Right renal pelvis (tissue), 4 donors: ENCODE results near the gene CLASP1. TPM values are rescaled to one million over a fixed set of nuclear protein-coding genes. Genes with fewer than 3 reads are reported as not detected.
"Not testable (repeated sequence)": the region's sequence is repeated elsewhere in the genome, so short reads cannot be mapped to it uniquely, and the experiment has no call there.

ENCODE experiments used
- DNase-seq, 4 donors: peaks; one replicate each; pipeline ENCODE4 v3.0.0-alpha.2; 2013; ENCODE audit warnings: low read depth in 4 of 4, low spot score in 3 of 4, missing footprints in 1 of 4
- polyA plus RNA-seq, 4 donors: library from polyadenylated mRNA; unstranded; fragments of 120-200 nt; gene quantifications; one replicate each; pipeline ENCODE4 v1.2.1, GENCODE V29; 2013; ENCODE audit not compliant: insufficient read length in 4 of 4

CLASP1 gene
- polyA plus RNA-seq, 4 donors, result 39.3 to 48.7 (median 43.9) TPM

- DNase-seq, result no peak
Measured at GRCh38 chr2:121446647-121447241, 202.5 kb downstream of the CLASP1 start.

- DNase-seq, result no peak
Measured at GRCh38 chr2:121442889-121443288, 206.4 kb downstream of the CLASP1 start.

GRCh38 chr2:121438290-121438689 is 211.0 kb downstream of the CLASP1 start:
- not testable (repeated sequence) for DNase-seq

- no peak for DNase-seq
Measured at GRCh38 chr2:121436918-121437317, 212.3 kb downstream of the CLASP1 start.

DNA sequence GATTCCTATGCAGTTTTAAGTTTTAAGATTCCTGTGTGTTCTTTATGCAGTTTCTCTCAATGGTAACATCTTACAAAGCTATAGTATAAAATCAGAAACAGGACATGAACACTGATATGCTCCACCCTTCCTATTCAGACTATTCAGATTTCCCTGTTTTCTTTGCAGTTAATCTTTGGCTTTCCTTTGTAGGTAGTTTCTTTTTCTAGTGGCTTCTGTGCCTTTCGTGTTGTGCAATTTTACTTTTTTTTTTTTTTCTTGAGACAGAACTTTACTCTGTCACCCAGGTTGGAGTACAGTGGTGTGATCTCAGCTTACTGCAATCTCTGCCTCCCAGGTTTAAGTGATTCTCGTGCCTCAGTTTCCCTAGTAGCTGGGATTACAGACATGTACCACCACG is 213.5 kb downstream of the CLASP1 start:
- no peak for DNase-seq

- DNase-seq, result no peak
Measured at GRCh38 chr2:121431214-121431613, 218.0 kb downstream of the CLASP1 start.

DNA sequence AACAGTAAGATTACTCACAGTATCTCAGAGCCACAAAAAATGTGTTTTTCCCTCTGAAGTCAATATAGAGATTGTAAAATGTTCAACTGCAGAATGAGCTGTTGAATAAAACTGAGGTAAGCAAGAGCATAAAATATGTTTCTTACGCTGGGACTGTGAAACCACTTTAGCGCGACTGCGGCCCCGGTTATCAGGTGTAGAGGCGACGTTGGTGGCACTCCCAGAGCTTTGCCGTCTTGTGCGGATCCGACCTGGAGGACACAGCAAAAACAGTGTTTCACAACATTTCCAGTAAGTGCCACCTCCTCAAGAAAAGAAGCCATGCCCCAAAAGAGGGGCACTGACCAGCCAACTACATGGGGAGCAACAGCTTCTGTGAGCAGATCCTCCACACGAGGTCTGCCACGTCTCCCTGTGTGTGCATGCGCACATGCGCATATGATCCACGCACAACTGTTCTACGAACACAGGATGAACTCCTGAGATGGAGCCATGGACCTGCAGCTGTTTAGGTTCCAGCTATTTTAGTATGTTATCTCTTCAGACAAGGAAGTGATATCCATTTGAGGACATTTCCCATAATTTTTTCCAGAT is 219.2 kb downstream of the CLASP1 start:
- DNase-seq, result no peak

DNA sequence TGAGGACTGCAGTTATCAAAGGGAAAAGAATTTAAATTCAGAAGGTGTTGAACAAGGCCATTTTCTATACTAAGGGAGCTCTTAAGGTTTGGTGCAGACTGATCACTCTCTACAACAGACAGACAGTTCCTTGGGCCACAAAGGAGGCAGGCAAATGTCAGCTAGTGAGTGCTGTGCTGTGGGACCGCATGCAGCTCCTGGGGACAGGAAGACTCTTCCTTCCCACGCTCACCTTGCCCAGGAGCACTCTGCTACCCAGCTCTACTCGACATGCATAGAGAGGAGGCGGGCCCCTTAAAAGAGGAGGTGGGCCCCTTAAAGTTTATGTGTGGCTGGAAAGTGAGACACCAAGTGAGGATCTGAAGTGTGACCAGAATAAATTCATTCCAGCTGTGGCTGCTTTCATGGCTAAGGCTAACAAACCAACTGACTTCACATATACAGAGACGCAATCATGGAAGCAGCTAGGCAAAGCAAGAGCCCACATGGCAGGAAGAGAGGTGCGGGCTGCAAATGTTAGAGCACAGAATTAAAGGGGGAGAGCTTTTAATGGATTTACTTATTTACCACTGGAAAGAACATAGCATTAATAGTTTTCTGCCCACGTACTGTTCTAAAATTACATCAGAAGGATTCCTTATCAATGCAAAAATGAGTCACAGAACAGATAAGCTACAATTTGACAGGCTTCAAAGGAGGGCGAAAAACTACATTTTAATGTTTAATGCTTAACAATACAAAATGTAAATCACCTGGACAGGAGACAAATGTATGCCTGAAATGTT is 220.0 kb downstream of the CLASP1 start:
- no peak for DNase-seq

GRCh38 chr2:121427187-121427689 is 222.0 kb downstream of the CLASP1 start:
- no peak for DNase-seq

DNA sequence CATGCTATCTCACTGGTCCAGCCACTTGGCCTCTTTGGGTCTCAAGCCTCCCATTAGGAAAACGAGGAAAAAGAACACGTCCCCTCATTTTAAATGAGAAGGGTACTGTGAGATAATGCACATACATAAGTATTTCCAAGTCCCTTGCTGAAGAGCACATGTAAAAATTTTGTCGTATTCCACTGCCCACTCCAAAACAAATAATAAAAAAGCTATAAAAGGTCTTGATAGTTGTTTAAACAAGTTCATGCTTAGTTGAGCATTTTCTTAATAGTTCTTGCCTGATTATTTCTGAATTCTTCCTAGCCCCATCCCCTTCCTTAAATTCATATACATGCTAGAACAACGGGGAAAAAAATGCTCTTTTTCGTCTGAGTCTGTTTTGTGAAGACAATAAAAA is 228.8 kb downstream of the CLASP1 start:
- no peak for DNase-seq

DNA sequence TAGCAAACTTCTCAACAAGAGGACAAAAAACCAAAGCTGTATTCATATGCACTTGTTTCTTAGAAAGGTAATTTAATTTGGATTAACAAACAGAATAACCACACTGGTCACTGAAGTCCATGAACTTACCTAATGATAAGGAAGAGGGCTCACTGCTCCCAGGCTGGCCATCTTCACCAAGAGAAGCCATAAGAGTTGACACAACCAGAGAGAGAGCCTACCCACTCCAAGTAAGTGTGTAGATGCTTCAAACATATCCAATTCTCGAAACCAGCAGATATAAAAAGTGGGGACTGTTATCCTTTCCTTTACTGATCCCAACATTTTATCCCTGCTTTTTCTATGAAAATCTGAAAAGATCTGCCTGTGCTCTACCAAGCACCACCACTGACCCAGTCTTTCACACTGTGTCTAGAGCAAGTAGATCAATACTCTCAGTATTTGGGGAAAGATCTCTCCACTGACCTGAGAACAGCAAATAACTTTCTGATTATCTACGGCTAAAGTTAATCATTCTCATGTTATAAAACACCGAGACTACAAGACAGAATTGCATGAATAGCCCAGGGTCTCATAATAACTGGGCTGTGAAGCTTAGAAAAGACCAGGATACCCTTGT is 230.1 kb downstream of the CLASP1 start:
- DNase-seq, result no peak

GRCh38 chr2:121418494-121419058 is 230.7 kb downstream of the CLASP1 start:
- no peak for DNase-seq

- DNase-seq, result no peak
Measured at GRCh38 chr2:121417826-121418225, 231.4 kb downstream of the CLASP1 start.

- DNase-seq, result no peak
Measured at GRCh38 chr2:121415727-121416126, 233.5 kb downstream of the CLASP1 start.

DNA sequence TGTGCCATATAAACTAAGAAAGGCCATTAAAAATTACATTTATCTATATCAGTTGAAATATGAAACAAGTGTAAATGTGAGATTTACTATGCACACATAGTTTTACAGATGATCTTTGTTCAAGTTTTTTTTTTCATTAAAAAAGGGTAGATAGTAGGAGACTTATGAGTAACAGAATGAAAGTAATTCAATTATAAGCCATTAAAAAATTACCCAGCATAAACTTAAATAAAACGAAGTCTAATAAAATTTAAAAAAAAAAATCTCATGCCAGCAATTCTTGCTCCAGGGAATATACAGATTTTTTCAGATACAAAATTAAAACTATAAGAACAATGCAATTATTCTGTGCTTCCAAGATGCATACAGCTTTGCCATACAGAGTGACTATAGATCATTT is 236.9 kb downstream of the CLASP1 start:
- DNase-seq, result no peak

DNA sequence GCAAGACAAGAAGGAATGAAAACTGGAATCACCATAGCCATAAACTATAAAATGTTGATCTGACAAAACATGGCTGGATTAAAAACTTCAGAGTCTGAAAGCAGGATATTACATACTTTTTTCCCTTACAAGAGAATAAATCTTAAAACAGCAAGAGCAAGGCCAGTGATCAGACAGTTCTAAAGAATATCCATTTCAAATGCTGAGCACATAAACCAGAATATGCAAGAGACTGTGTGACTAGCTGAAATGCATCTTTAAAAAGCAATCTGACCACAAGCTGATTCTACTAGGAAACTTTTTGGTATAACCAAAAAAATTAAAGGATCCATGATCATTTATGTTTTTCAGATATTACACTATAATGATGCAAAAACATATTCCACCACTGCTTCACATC is 239.3 kb downstream of the CLASP1 start:
- DNase-seq, result no peak

DNA sequence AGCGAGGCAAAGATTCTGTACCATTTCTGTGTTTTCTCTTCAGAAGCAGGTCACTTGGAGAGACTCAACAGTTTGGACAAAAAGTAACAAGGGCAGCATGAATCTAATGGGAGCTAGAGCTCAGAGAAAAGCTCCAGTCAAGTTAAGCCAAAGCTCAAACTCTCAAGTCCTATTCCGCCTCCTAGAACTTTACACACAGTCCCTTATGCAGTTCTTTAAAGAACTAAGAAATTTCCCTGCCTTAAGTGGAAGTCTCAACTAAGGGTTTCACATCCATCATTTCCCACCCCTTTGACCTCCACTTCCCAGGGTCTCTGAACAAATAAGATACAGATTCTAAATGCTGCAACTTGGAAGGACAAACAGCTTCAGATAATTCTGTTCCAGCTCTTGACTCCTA is 239.9 kb downstream of the CLASP1 start:
- DNase-seq, result no peak

GRCh38 chr2:121408641-121409040 is 240.6 kb downstream of the CLASP1 start:
- no peak for DNase-seq

DNA sequence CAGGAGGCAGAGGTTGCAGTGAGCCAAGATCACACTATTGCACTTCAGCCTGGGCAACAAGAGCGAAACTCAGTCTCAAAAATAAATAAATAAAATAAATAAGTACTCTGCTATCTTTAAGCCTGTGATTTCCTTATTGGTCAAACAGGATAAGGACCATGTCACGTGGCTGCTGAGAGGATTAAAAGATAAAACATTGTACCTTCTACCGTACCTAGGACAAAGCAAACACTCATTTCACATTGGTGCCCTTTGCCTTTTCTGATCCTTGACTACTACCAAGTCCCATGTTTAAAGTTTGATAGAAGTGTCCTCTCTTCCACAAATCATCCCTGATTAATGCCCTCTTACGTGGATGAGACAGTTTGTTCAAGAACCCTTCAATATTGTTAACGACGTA is 244.0 kb downstream of the CLASP1 start:
- DNase-seq, result no peak

DNA sequence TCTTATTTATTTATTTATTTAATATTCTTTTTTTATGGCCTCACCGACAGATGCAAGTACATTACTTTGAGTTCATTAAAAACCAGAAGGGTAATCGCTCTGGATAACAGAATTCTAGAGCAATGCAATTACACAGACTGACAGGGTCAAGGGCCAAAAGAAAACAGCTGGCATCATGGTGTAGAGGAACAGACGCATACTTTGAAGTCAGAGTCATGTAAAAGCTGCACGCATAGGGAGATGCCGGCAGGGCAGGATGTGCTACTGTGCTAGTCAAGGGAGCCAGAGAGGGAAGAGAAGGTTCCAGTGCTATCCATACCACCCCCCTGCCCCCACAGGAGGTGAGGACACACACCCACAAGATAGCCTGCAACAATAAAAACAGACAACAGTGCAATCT is 249.1 kb downstream of the CLASP1 start:
- DNase-seq, result peak; percentile 9 to 36 (median 19)

DNA sequence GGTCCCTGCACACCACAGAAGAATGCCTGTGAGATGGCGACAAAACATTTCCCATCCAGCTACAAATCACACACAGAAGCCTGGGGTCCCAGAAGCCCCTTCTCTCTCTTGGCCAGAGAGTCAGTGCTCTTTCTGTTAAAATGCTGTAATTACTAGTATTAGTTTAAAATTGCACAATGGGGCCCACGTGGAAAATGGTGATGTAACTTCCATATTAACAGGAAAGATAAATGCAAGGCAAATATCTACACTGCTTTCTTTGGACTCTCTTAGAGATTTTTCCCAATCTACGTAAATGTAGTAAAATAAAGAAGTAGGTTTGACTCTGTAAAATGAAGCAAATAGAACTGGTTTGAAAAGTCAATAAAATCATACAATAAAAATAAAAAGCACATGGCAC is 250.4 kb downstream of the CLASP1 start:
- no peak for DNase-seq
